HEK293 (cell line): Measurements from ENCODE around the gene SLC35D1.

Source experiments
- CTCF ChIA-PET: fragments of 350-600 bp; formaldehyde crosslinking; extraction: SDS; loops from one replicate; lab custom pipeline; 2021; ENCODE audit warnings: antibody characterized with exemption; lab: Yijun Ruan, JAX
- POLR2A ChIA-PET: fragments of 300-600 bp; formaldehyde crosslinking; extraction: SDS; loops from one replicate; lab custom pipeline; 2020; ENCODE audit warnings: antibody characterized with exemption, inconsistent platforms; lab: Yijun Ruan, JAX
- H3K27ac ChIP-seq: fragments of 200-500 bp; sonication (Bioruptor generic); 2 replicates; pipeline ENCODE4 v1.5.1; 2014; ENCODE audit warnings: low read depth, low read length, control low read depth, inconsistent platforms; ENCODE audit errors: extremely low read depth
- H3K36me3 ChIP-seq, 2 experiments: fragments of 200-500 bp in 1 of 2; sonication (Bioruptor generic) in 1 of 2; 1 replicate in 1 of 2; 2 replicates in 1 of 2; pipeline ENCODE4 v1.5.1; 2014 to 2017; ENCODE audit warnings: inconsistent platforms in 2 of 2, low read length in 2 of 2; ENCODE audit not compliant: control insufficient read depth in 2 of 2, insufficient read depth in 1 of 2
- H3K4me1 ChIP-seq: fragments of 200-500 bp; sonication (Bioruptor generic); 2 replicates; pipeline ENCODE4 v1.5.1; 2014; ENCODE audit warnings: mild to moderate bottlenecking, low read length, inconsistent platforms; ENCODE audit not compliant: control insufficient read depth, insufficient read depth
- H3K4me3 ChIP-seq: 2 replicates; pipeline ENCODE4 v1.5.1; 2011; ENCODE audit warnings: low read depth, mild to moderate bottlenecking, control low read depth, low read length, moderate library complexity
- H3K9me3 ChIP-seq: fragments of 200-500 bp; sonication (Bioruptor generic); 2 replicates; pipeline ENCODE4 v1.5.1; 2014; ENCODE audit warnings: low read depth, low read length, inconsistent platforms; ENCODE audit not compliant: control insufficient read depth, insufficient read depth
- BCL11A ChIP-seq: fragments of 450-650 bp; formaldehyde crosslinking; IDR thresholded peaks from 2 replicates; pipeline ENCODE4 v1.5.1; 2016; ENCODE audit warnings: low read depth, missing biosample characterization, missing genetic modification characterization
- BCL11B ChIP-seq: fragments of 450-650 bp; formaldehyde crosslinking; IDR thresholded peaks from 2 replicates; pipeline ENCODE4 v1.5.1; 2016; ENCODE audit warnings: low read depth, missing biosample characterization, missing genetic modification characterization
- BCL6B ChIP-seq: fragments of 450-650 bp; formaldehyde crosslinking; IDR thresholded peaks from 2 replicates; pipeline ENCODE4 v1.5.1; 2017; ENCODE audit warnings: missing biosample characterization, missing genetic modification characterization
- KLF8 ChIP-seq: fragments of 450-650 bp; formaldehyde crosslinking; IDR thresholded peaks from 2 replicates; pipeline ENCODE4 v1.5.1; 2016; ENCODE audit warnings: missing biosample characterization, missing genetic modification characterization
- OVOL3 ChIP-seq: fragments of 450-650 bp; formaldehyde crosslinking; IDR thresholded peaks from 2 replicates; pipeline ENCODE4 v1.5.1; 2016; ENCODE audit warnings: missing biosample characterization, missing genetic modification characterization
- PRDM1 ChIP-seq: fragments of 450-650 bp; formaldehyde crosslinking; IDR thresholded peaks from 2 replicates; pipeline ENCODE4; 2016; ENCODE audit warnings: missing biosample characterization, missing genetic modification characterization
- PRDM6 ChIP-seq: fragments of 450-650 bp; formaldehyde crosslinking; IDR thresholded peaks from 2 replicates; pipeline ENCODE4 v1.5.1; 2017; ENCODE audit warnings: missing biosample characterization, missing genetic modification characterization
- SCRT2 ChIP-seq: fragments of 450-650 bp; formaldehyde crosslinking; IDR thresholded peaks from 2 replicates; pipeline ENCODE4 v1.5.1; 2016; ENCODE audit warnings: missing biosample characterization, missing genetic modification characterization
- ZBTB17 ChIP-seq: fragments of 450-650 bp; formaldehyde crosslinking; IDR thresholded peaks from 2 replicates; pipeline ENCODE4 v1.5.1; 2016; ENCODE audit warnings: missing biosample characterization, missing genetic modification characterization
- ZBTB44 ChIP-seq: fragments of 450-650 bp; IDR thresholded peaks from 2 replicates; pipeline ENCODE4 v1.5.1; 2018; ENCODE audit warnings: missing biosample characterization, mild to moderate bottlenecking, missing genetic modification characterization
- ZNF433 ChIP-seq: fragments of 450-650 bp; formaldehyde crosslinking; IDR thresholded peaks from 2 replicates; pipeline ENCODE4 v1.5.1; 2016; ENCODE audit warnings: missing biosample characterization, missing genetic modification characterization, low read depth
- ZNF449 ChIP-seq: fragments of 450-650 bp; formaldehyde crosslinking; IDR thresholded peaks from 2 replicates; pipeline ENCODE4 v1.5.1; 2017; ENCODE audit warnings: missing biosample characterization, mild to moderate bottlenecking, missing genetic modification characterization, moderate library complexity

Gene SLC35D1

GRCh38 chr1:66984491-66984890, 69.5 kb downstream of the SLC35D1 start:
- ChIA-PET POLR2A (no interaction called here), CTCF (interaction anchor here (0.6 kb wide), 1 partner anchor 77 kb away, joined by 4 read pairs; no protein-coding TSS in a partner anchor)
- H3K4me3 ChIP-seq: no peak overlapping the region
- no peaks in the 10 kb centered on the region for H3K9me3 ChIP-seq
- no peak overlapping the region for H3K27ac ChIP-seq
- TF ChIP-seq SCRT2 (tag by site-specific recombination) (peak; percentile 90), PRDM6 (tag by site-specific recombination) (peak; percentile 44; the same call in 1 of the 2 replicates), BCL11A (tag by site-specific recombination) (no peak), PRDM1 (tag by site-specific recombination) (peak; percentile 60)
- peaks cover 63 to 80% of the 10 kb centered on the region in 2 experiments for H3K36me3 ChIP-seq
- 0 out of 2 replicates have a peak, but pooled peaks cover 4% of the 10 kb centered on the region for H3K4me1 ChIP-seq

- Histone ChIP-seq H3K4me1 (0 out of 2 replicates have a peak, but pooled peaks cover 4% of the 10 kb centered on the region), H3K36me3 (peaks cover 63 to 82% of the 10 kb centered on the region in 2 experiments), H3K27ac (no peak overlapping the region)
- CTCF ChIA-PET: no interaction called here
- POLR2A ChIA-PET: interaction anchor here (0.6 kb wide), 1 partner anchor 96 kb away, joined by 3 read pairs; no protein-coding TSS in a partner anchor
- TF ChIP-seq OVOL3 (tag by site-specific recombination): no peak
- TF ChIP-seq ZNF433 (tag by site-specific recombination): no peak
- TF ChIP-seq BCL6B (tag by site-specific recombination): peak; percentile 54; the same call in 1 of the 2 replicates
- TF ChIP-seq, all 188 proteins: peak for 1
- no peaks in the 10 kb centered on the region for H3K9me3 ChIP-seq
- no peak overlapping the region for H3K4me3 ChIP-seq
These were observed 71.2 kb downstream of the SLC35D1 start for GRCh38 chr1:66982561-66983260.

- peaks cover 67 to 87% of the 10 kb centered on the region in 2 experiments for H3K36me3 ChIP-seq
- POLR2A ChIA-PET: interaction anchor here (1.4 kb wide), 1 partner anchor 52 kb away, joined by 3 read pairs; no protein-coding TSS in a partner anchor
These were observed 72.3 kb downstream of the SLC35D1 start for GRCh38 chr1:66981679-66982078.

GRCh38 chr1:66980745-66981367, 73.1 kb downstream of the SLC35D1 start:
- Histone ChIP-seq H3K36me3 (peaks cover 73 to 84% of the 10 kb centered on the region in 2 experiments), H3K4me1 (0 out of 2 replicates have a peak, but pooled peaks cover 1% of the 10 kb centered on the region), H3K27ac (no peak overlapping the region), H3K4me3 (no peak overlapping the region), H3K9me3 (no peaks in the 10 kb centered on the region)
- POLR2A ChIA-PET: interaction anchor here (1.4 kb wide), 1 partner anchor 51 kb away, joined by 3 read pairs; no protein-coding TSS in a partner anchor
- TF ChIP-seq ZBTB44 (tag by site-specific recombination) (peak; percentile 92), KLF8 (tag by site-specific recombination) (peak; percentile 41; the same call in 1 of the 2 replicates), PRDM6 (tag by site-specific recombination) (peak; percentile 79), ZNF449 (no peak), ZBTB17 (tag by site-specific recombination) (peak; percentile 52; the same call in 1 of the 2 replicates)
- CTCF ChIA-PET: interaction anchor here (0.6 to 0.9 kb wide), 4 partner anchors 9 to 1958 kb away, joined by 3 to 4 read pairs (median 3); no protein-coding TSS in a partner anchor

More at GRCh38 chr1:66981679-66982078, 72.3 kb downstream of the SLC35D1 start:
- TF ChIP-seq BCL11B (tag by site-specific recombination): no peak
- peak; percentile 53; the same call in 1 of the 2 replicates for TF ChIP-seq PRDM1 (tag by site-specific recombination)
- Histone ChIP-seq H3K4me3 (no peak overlapping the region), H3K27ac (no peak overlapping the region), H3K9me3 (no peaks in the 10 kb centered on the region), H3K4me1 (0 out of 2 replicates have a peak, but pooled peaks cover 4% of the 10 kb centered on the region)
- CTCF ChIA-PET: interaction anchor here (0.6 to 0.9 kb wide), 4 partner anchors 8 to 217 kb away, joined by 3 to 4 read pairs (median 3); no protein-coding TSS in a partner anchor
